ENCODE results near the gene OCRL.
A peak's percentile ranks its signal among the peaks of the same experiment; 100 is the strongest.
"Not testable (repeated sequence)": the region's sequence is repeated elsewhere in the genome, so short reads cannot be mapped to it uniquely, and the experiment has no call there.

The OCRL gene

DNA sequence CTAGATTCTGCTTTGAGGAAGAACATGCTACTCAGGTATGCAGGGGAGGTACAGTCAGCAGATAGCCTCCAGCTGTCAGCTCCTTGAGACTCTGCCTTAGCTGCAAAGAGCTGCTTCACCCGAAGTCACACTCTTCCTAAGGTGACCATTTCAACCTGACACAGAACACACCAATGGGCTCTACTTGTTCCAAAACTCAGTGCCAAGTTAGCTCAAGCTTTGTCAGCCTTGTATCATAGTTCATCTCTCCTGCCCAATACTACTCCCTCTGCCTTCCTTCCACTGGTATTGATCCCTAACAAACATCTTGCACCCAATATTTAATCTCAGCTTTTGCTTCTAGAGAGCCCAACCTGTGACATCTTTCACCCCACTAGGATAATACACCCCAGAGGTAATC is 8.9 kb upstream of the OCRL start:
- TF ChIP-seq, protein P1, sequence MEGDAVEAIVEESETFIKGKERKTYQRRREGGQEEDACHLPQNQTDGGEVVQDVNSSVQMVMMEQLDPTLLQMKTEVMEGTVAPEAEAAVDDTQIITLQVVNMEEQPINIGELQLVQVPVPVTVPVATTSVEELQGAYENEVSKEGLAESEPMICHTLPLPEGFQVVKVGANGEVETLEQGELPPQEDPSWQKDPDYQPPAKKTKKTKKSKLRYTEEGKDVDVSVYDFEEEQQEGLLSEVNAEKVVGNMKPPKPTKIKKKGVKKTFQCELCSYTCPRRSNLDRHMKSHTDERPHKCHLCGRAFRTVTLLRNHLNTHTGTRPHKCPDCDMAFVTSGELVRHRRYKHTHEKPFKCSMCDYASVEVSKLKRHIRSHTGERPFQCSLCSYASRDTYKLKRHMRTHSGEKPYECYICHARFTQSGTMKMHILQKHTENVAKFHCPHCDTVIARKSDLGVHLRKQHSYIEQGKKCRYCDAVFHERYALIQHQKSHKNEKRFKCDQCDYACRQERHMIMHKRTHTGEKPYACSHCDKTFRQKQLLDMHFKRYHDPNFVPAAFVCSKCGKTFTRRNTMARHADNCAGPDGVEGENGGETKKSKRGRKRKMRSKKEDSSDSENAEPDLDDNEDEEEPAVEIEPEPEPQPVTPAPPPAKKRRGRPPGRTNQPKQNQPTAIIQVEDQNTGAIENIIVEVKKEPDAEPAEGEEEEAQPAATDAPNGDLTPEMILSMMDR (IDR thresholded peaks at IDR 0.05; ENCODE audit: borderline replicate concordance, insufficient read depth, low read depth, low read length), result no peak
- H3K4me3 ChIP-seq (ENCODE audit: low read depth, low read length), result no peak overlapping the region

DNA sequence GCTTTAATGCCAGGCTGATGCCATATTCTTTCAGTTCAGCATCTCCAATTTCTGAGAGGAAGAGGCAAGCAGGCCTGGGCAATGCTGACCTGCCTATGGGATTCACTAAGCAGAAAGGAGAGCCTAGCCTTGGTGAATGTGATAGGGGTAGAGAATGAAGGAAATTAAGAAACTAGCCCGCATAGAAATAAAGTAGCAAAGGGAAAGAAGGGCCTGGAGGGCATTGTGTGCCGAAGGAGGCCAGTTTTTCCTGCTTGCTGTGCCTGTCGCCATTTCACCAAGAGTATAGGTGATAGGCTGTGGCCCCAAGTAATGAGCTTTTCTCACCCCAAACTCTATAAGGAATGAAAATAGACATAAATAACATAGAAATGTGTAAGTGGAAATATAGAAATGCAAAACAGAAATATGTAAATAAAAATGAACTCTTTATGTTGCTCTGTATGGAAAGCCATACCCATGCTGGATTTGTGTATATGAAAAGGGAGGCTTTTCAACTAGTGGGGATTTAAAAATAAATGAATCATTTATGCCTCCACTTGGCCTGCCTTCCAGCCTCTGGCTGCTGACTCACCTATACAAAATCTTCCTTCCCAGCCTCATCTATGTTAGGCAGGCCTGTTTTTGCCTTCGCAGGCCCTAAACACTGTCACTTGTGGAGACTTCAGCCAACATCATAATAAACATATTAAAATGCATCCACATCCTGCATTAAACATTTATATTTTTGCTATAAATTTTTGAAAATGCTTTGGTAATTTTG is 5.1 kb upstream of the OCRL start:
- H3K4me3 ChIP-seq (ENCODE audit: low read depth, low read length), result no peak overlapping the region
- TF ChIP-seq, protein P1 (IDR thresholded peaks at IDR 0.05; ENCODE audit: borderline replicate concordance, insufficient read depth, low read depth, low read length), result no peak

DNA sequence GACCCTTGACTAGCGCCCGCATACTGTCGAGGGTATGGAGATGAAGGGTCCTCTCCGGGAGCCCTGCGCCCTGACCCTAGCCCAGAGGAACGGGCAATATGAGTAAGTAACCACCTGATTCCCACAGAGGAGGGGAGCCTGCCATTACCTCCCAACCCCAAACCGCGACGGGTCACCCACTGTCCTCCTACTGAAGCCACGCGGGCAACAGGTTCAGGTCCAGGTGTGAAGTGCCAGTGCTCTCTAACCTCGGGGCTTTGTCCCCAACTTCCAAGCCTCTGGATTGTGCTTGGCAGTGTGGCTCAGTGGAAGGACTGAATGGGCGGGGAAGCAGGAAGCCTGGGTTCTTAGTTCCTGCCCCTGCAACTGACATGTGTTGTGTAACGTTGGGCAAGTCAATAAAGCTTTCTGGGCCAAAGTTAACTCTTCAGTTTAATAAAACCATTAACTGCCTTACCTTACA is 694 bp downstream of the OCRL start:
- TF ChIP-seq, protein P1 (IDR thresholded peaks at IDR 0.05; ENCODE audit: borderline replicate concordance, insufficient read depth, low read depth, low read length), result no peak
- peak overlapping the region; percentile 41 for H3K4me3 ChIP-seq (ENCODE audit: low read depth, low read length)

DNA sequence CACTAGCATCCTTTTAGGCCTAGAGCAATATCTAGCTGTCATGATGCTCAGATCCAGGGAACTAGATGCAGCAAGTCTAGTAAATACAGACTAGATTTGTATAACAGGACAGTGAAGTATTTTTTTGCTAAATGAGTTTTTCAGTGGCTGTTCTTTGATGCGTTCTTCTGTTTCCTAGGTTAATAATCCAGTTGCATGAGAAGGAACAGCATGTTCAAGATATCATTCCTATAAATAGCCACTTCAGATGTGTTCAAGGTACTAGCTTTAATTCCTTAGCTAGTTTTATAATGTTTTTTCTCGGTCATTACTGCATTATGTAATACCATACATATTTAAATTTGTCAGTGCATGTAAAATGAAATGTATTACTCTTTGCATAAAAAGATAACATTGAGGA is 4.7 kb downstream of the OCRL start:
- TF ChIP-seq, protein P1 (IDR thresholded peaks at IDR 0.05; ENCODE audit: borderline replicate concordance, insufficient read depth, low read depth, low read length), result no peak
- no peak overlapping the region for H3K4me3 ChIP-seq (ENCODE audit: low read depth, low read length)

DNA sequence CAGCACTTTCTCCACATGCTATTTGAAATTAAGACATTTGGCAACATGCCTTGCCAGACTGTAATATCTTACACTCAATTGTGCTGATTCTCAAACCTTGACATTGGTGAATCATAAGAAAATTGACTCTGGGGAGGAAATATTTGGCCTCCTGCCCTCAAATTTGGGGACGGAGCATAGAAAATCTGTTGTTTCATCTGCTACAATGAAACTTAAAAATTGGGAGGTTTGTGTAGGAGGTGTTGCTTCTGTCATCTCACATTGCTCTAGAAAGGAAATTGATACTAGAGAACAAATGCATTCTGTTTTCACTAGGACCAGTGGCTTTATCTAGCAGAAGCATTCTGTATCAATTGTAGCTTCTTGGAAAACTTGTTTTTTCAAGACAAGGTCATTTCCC is 5.3 kb downstream of the OCRL start:
- TF ChIP-seq, protein P1 (IDR thresholded peaks at IDR 0.05; ENCODE audit: borderline replicate concordance, insufficient read depth, low read depth, low read length), result no peak
- no peak overlapping the region for H3K4me3 ChIP-seq (ENCODE audit: low read depth, low read length)

DNA sequence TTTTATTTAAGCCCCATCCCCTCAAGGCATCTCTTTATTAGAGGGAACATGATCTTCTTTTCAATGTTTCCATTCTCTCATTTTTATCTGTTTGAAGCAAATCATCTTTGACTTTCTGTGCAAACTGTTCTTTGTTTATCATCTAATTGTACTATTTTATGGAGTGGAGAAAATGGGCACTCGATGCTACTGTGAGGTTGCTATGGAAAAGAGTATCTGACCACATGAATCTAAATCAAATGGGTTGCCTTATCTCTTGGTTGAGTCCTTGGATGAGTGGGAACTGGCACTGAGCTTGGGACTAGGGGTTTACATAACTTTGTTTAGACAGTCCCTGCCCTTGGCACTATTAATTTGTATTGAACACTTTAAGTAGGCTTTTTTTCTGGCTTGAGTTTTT is 9.1 kb downstream of the OCRL start:
- TF ChIP-seq, protein P1 (IDR thresholded peaks at IDR 0.05; ENCODE audit: borderline replicate concordance, insufficient read depth, low read depth, low read length), result no peak
- H3K4me3 ChIP-seq (ENCODE audit: low read depth, low read length), result no peak overlapping the region

DNA sequence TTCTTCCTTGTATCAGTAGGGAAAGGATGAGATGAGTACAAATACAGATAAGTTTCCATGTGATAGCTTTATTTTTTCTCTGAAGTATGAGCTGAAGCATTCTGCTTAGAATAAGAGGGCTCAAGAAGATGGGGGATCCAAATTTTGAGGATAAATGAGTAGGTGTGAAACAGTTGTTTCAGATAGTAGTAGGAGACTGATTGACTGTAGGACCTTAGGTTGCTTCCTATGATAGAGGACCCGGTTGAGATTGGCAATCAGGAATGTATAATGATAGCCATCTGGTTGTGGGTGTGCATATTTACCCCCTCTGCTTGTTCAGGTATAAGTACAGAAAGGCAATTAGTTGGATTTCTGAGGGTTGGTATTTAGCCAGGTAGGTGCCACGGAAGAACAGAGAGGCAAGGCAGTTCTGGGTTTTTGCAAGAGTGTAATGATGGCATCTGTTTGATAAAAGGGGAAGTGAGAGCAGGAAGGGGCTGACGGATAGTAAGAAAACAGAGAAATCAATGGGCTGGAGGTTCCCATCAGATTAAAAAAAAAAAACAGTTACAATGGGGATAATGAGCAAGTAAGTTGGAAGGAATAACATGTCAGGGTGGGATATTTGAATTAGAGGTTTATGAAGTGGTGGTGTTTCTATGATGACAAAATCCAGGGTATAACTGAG is 13.7 kb downstream of the OCRL start:
- TF ChIP-seq, protein P1 (IDR thresholded peaks at IDR 0.05; ENCODE audit: borderline replicate concordance, insufficient read depth, low read depth, low read length), result no peak
- no peak overlapping the region for H3K4me3 ChIP-seq (ENCODE audit: low read depth, low read length)

DNA sequence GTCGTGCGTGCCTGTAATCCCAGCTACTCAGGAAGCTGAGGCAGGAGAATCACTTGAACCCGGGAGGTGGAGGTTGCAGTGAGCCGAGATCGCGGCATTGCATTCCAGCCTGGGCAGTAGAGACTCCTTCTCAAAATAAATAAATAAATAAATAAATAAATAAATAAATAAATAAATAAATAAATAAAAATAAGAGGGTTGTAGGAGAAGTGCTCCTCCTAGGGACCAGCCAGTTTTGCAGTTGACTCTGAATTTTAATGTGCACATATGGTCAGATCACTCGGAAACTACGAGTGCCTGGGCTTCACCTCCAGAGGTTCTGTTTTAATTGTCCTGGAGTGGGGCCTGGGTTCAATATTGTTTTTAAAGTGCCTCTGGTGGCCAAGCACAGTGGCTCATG is 14.8 kb downstream of the OCRL start:
- H3K4me3 ChIP-seq (ENCODE audit: low read depth, low read length), result not testable (repeated sequence)

Data from GM12875 (cell line).